Myometrial cell (primary cell): ENCODE measurements around the gene PDGFC. TPM values are rescaled to one million over a fixed set of nuclear protein-coding genes. Genes with fewer than 3 reads are reported as not detected.

Source experiments
- total RNA-seq: library from RNA; depleted of rRNA; stranded (reverse); fragments of >200 nt; gene quantifications from 2 replicates; pipeline ENCODE4 v1.2.3, GENCODE V29; 2015

PDGFC gene
- total RNA-seq, result 62.8 and 77.8 TPM in 2 replicates

DNA sequence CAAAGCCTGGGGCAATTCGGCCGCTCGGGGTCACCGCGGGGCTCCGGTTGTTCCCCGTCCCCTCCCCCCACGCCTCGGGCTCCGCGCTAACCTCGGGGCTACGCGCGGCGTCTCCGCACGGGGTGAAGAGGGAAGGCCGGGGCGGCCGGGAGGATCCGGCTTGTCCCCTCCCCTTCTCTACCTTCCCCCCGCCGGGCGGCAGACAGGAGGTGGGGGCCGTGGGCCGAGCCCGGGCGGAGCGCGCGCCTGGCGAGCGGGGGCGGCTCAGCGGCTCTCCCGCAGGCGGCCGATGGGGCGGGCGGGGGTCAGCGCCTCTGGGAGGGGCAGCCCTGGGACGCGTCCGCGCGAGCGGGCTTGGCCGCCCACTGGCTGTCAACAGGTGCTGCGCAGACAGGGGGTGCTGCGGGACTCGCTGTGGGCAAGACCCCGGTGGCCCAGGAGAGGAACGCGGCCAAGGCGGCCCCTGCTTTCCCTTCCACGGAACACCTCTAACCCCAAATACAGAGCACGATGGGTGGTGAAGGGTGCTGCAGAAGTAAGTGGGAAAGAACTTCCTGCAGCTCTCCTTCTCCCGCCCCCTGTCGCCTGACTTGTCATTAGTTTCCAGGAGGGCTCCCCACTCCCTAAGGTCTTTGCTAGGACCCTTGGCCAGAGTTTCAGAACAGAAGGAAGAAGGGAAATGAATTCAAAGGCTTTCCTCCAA lies at the start of gene PDGFC:
TSS of gene PDGFC (minus strand) at position 124 of the 703 bp plus-strand sequence. CDS start 896 bp downstream, outside the sequence.

Other genes starting within 250 kb of the PDGFC start
- gene GLRB, start 104.4 kb upstream of the PDGFC start, total RNA-seq, result 3.5 and 9.7 TPM in 2 replicates
- not detected in 2 replicates for gene GRIA2, start 248.9 kb upstream of the PDGFC start, total RNA-seq